ENCODE results near the gene KLF7. TPM values are rescaled to one million over a fixed set of nuclear protein-coding genes. Genes with fewer than 3 reads are reported as not detected.

Gene KLF7
- total and polyA plus RNA-seq, 4 experiments from 2014 or later, result 14.1 to 47.1 (median 31.4) TPM

- no peaks in the 10 kb centered on the region for H3K9me3 ChIP-seq (ENCODE audit: control insufficient read depth in 1 of 2, low read length in 2 of 2)
- ChIA-PET CTCF (ENCODE audit: partially characterized antibody) (interaction anchor here (0.7 to 3.9 kb wide), 16 partner anchors 11 to 387 kb away, joined by 3 to 42 read pairs (median 4); partner anchors contain the start of genes CREB1 and KLF7), POLR2A (ENCODE audit: partially characterized antibody) (interaction anchor here (0.8 to 5.8 kb wide), 12 partner anchors 9 to 388 kb away, joined by 3 to 298 read pairs (median 8); partner anchors contain the start of genes CREB1 and KLF7)
- peaks cover 49 to 86% (median 73%) of the 10 kb centered on the region in 4 donors for H3K4me1 Mint-ChIP-seq
- peaks cover 0 to 2% (median 0%) of the 10 kb centered on the region in 8 donors for H3K9me3 Mint-ChIP-seq
- peak overlapping the region; percentile 84 to 96 (median 93) for H3K27ac Mint-ChIP-seq
- peak overlapping the region; percentile 66 to 84 (median 74) for H3K4me3 Mint-ChIP-seq
- H3K27me3 Mint-ChIP-seq, result no peaks in the 10 kb centered on the region
- peaks cover 59% of the 10 kb centered on the region for H3K4me1 ChIP-seq (ENCODE audit: insufficient read depth, low read length)
- peak in 3 of 5 donors; percentile 30 to 40 (median 32) for DNase-seq
- intact Hi-C loops (cut with micrococcal nuclease), result loop anchor here (2.0 to 10.0 kb wide), 4 partner anchors 96 to 448 kb away; no protein-coding TSS in a partner anchor
- H3K27ac ChIP-seq (ENCODE audit: low read depth, low read length), result peak overlapping the region; percentile 69
- no peaks in the 10 kb centered on the region for H3K36me3 ChIP-seq (ENCODE audit: insufficient read depth, low read length)
- H3K27me3 ChIP-seq (ENCODE audit: insufficient read depth, low read length), result no peaks in the 10 kb centered on the region
- peaks cover 10 to 18% of the 10 kb centered on the region in 2 donors for H3K36me3 Mint-ChIP-seq
- H3K4me3 ChIP-seq (ENCODE audit: low read length in 2 of 2), result no peak overlapping the region
Measured at GRCh38 chr2:207142461-207142860, 23.3 kb downstream of the KLF7 start.

DNA sequence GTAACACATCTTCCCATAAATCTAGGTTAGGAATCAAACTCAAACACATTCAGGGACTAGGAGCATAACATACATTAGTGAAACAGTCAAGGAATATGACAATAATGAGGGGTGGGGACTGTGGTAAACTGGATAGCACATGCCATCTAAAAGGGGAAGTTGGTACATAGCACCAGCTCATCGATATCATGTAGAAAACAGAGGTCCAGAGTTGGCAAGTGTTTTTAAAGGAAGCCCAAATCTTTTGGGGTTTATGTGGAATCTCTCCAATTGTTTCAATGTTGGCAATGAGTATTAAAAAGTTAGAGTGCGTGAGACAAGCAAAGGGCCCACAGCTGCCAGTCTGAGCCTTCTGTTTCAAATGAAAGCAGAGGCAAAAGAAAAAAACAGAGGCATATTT is 24.4 kb downstream of the KLF7 start:
- peak overlapping the region in 7 of 8 donors; percentile 0 to 66 (median 15) for H3K4me3 Mint-ChIP-seq
- Histone ChIP-seq H3K4me1 (ENCODE audit: insufficient read depth, low read length) (peaks cover 68% of the 10 kb centered on the region), H3K36me3 (ENCODE audit: insufficient read depth, low read length) (no peaks in the 10 kb centered on the region), H3K9me3 (ENCODE audit: control insufficient read depth in 1 of 2, low read length in 2 of 2) (no peaks in the 10 kb centered on the region), H3K4me3 (ENCODE audit: low read length in 2 of 2) (no peak overlapping the region), H3K27ac (ENCODE audit: low read depth, low read length) (peak overlapping the region; percentile 69), H3K27me3 (ENCODE audit: insufficient read depth, low read length) (no peaks in the 10 kb centered on the region)
- H3K27ac Mint-ChIP-seq, result peak overlapping the region; percentile 73 to 96 (median 93)
- DNase-seq, result no peak
- ChIA-PET CTCF (ENCODE audit: partially characterized antibody) (interaction anchor here (0.7 to 3.9 kb wide), 9 partner anchors 10 to 332 kb away, joined by 3 to 42 read pairs (median 4); partner anchors contain the start of gene KLF7), POLR2A (ENCODE audit: partially characterized antibody) (interaction anchor here (1.0 to 5.8 kb wide), 7 partner anchors 8 to 389 kb away, joined by 3 to 298 read pairs (median 11); partner anchors contain the start of gene KLF7)
- peaks cover 50 to 87% (median 78%) of the 10 kb centered on the region in 4 donors for H3K4me1 Mint-ChIP-seq
- H3K27me3 Mint-ChIP-seq, result no peaks in the 10 kb centered on the region
- peaks cover 0 to 2% (median 0%) of the 10 kb centered on the region in 8 donors for H3K9me3 Mint-ChIP-seq
- peaks cover 8 to 13% of the 10 kb centered on the region in 2 donors for H3K36me3 Mint-ChIP-seq
- intact Hi-C loops (cut with micrococcal nuclease), result loop anchor here (5.0 to 10.0 kb wide), 2 partner anchors 349 to 447 kb away; no protein-coding TSS in a partner anchor

DNA sequence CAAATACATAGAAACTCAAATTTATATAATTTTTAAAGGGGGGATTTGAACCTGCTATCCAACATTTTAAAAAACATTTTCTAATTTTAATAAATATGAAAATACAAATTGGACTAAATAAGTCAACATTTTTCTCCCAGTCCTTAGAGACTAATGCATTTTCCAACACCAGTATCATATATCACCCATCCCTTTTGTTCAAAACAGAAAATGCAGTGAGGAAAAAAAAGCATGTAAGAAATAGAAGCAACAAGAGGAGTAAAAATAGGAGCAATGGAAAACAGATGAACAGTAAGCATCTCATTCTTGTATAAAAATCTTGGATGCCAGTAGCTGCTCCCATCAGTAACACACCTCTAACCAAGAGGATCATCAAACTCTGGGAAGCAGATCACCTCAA is 25.5 kb downstream of the KLF7 start:
- ChIA-PET POLR2A (ENCODE audit: partially characterized antibody) (interaction anchor here (5.1 to 5.8 kb wide), 2 partner anchors 14 to 25 kb away, joined by 86 to 298 read pairs; partner anchors contain the start of gene KLF7), CTCF (ENCODE audit: partially characterized antibody) (interaction anchor here (1.2 kb wide), 1 partner anchor 16 kb away, joined by 3 read pairs; no protein-coding TSS in a partner anchor)
- intact Hi-C loops (cut with micrococcal nuclease), result loop anchor here (5.0 to 10.0 kb wide), 2 partner anchors 348 to 445 kb away; no protein-coding TSS in a partner anchor
- peaks cover 0 to 2% (median 0%) of the 10 kb centered on the region in 8 donors for H3K9me3 Mint-ChIP-seq
- Histone ChIP-seq H3K4me1 (ENCODE audit: insufficient read depth, low read length) (peaks cover 68% of the 10 kb centered on the region), H3K27me3 (ENCODE audit: insufficient read depth, low read length) (no peaks in the 10 kb centered on the region), H3K27ac (ENCODE audit: low read depth, low read length) (no peak overlapping the region), H3K9me3 (ENCODE audit: control insufficient read depth in 1 of 2, low read length in 2 of 2) (no peaks in the 10 kb centered on the region), H3K36me3 (ENCODE audit: insufficient read depth, low read length) (no peaks in the 10 kb centered on the region), H3K4me3 (ENCODE audit: low read length in 2 of 2) (no peak overlapping the region)
- peaks cover 56 to 87% (median 80%) of the 10 kb centered on the region in 4 donors for H3K4me1 Mint-ChIP-seq
- peak overlapping the region; percentile 23 to 89 (median 81) for H3K27ac Mint-ChIP-seq
- no peak overlapping the region for H3K4me3 Mint-ChIP-seq
- peaks cover 5 to 10% of the 10 kb centered on the region in 2 donors for H3K36me3 Mint-ChIP-seq
- no peak for DNase-seq
- H3K27me3 Mint-ChIP-seq, result no peaks in the 10 kb centered on the region

DNA sequence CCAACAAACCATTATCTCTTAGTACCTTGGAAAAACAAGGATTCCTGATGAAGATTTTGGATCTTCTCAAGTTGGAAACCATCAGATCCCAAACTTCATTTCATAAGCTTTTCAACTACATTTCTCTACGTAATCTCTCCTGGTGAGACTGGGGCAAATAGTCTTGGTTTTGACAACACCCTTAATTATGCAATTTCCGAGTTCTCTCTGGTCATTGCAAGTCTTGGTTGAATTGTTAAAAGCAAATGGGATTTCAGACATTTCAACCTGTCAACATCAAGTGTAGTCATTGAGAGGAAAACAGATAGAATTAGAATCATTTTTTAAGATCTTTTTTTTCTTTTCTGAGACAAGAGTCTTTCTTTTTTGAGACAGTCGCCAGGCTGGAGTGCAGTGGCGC is 26.2 kb downstream of the KLF7 start:
- H3K4me1 Mint-ChIP-seq, result peaks cover 55 to 87% (median 80%) of the 10 kb centered on the region in 4 donors
- no peak overlapping the region for H3K27ac ChIP-seq (ENCODE audit: low read depth, low read length)
- POLR2A ChIA-PET (ENCODE audit: partially characterized antibody), result interaction anchor here (5.8 kb wide), 1 partner anchor 26 kb away, joined by 298 read pairs; the partner anchor contains the start of gene KLF7
- H3K27me3 Mint-ChIP-seq, result no peaks in the 10 kb centered on the region
- peak overlapping the region in 3 of 7 donors; percentile 25 to 83 (median 57) for H3K27ac Mint-ChIP-seq
- H3K9me3 Mint-ChIP-seq, result peaks cover 0 to 2% (median 0%) of the 10 kb centered on the region in 8 donors
- H3K36me3 ChIP-seq (ENCODE audit: insufficient read depth, low read length), result no peaks in the 10 kb centered on the region
- intact Hi-C loops (cut with micrococcal nuclease), result no loop called here
- DNase-seq, result no peak
- CTCF ChIA-PET (ENCODE audit: partially characterized antibody), result no interaction called here
- H3K4me1 ChIP-seq (ENCODE audit: insufficient read depth, low read length), result peaks cover 68% of the 10 kb centered on the region
- H3K4me3 ChIP-seq (ENCODE audit: low read length in 2 of 2), result no peak overlapping the region
- H3K27me3 ChIP-seq (ENCODE audit: insufficient read depth, low read length), result no peaks in the 10 kb centered on the region
- peaks cover 5 to 12% of the 10 kb centered on the region in 2 donors for H3K36me3 Mint-ChIP-seq
- H3K4me3 Mint-ChIP-seq, result no peak overlapping the region
- H3K9me3 ChIP-seq (ENCODE audit: control insufficient read depth in 1 of 2, low read length in 2 of 2), result no peaks in the 10 kb centered on the region

GRCh38 chr2:207138627-207139297 is 27.0 kb downstream of the KLF7 start:
- ChIA-PET POLR2A (ENCODE audit: partially characterized antibody) (interaction anchor here (0.8 kb wide), 1 partner anchor 28 kb away, joined by 4 read pairs; the partner anchor contains the start of gene KLF7), CTCF (ENCODE audit: partially characterized antibody) (no interaction called here)
- Histone ChIP-seq H3K4me1 (ENCODE audit: insufficient read depth, low read length) (peaks cover 65% of the 10 kb centered on the region), H3K36me3 (ENCODE audit: insufficient read depth, low read length) (no peaks in the 10 kb centered on the region), H3K27ac (ENCODE audit: low read depth, low read length) (no peak overlapping the region), H3K27me3 (ENCODE audit: insufficient read depth, low read length) (no peaks in the 10 kb centered on the region), H3K4me3 (ENCODE audit: low read length in 2 of 2) (no peak overlapping the region), H3K9me3 (ENCODE audit: control insufficient read depth in 1 of 2, low read length in 2 of 2) (no peaks in the 10 kb centered on the region)
- H3K36me3 Mint-ChIP-seq, result peaks cover 6 to 12% of the 10 kb centered on the region in 2 donors
- peaks cover 0 to 3% (median 0%) of the 10 kb centered on the region in 8 donors for H3K9me3 Mint-ChIP-seq
- no peak overlapping the region for H3K4me3 Mint-ChIP-seq
- H3K27me3 Mint-ChIP-seq, result no peaks in the 10 kb centered on the region
- H3K4me1 Mint-ChIP-seq, result peaks cover 52 to 86% (median 78%) of the 10 kb centered on the region in 4 donors
- intact Hi-C loops (cut with micrococcal nuclease), result no loop called here
- no peak for DNase-seq
- H3K27ac Mint-ChIP-seq, result peak overlapping the region in 5 of 7 donors; percentile 15 to 83 (median 64)

- POLR2A ChIA-PET (ENCODE audit: partially characterized antibody), result interaction anchor here (0.8 kb wide), 1 partner anchor 29 kb away, joined by 4 read pairs; the partner anchor contains the start of gene KLF7
- H3K27me3 Mint-ChIP-seq, result no peaks in the 10 kb centered on the region
- DNase-seq, result no peak
- H3K27ac ChIP-seq (ENCODE audit: low read depth, low read length), result no peak overlapping the region
- peaks cover 58% of the 10 kb centered on the region for H3K4me1 ChIP-seq (ENCODE audit: insufficient read depth, low read length)
- peaks cover 48 to 84% (median 76%) of the 10 kb centered on the region in 4 donors for H3K4me1 Mint-ChIP-seq
- no peaks in the 10 kb centered on the region for H3K36me3 ChIP-seq (ENCODE audit: insufficient read depth, low read length)
- no peaks in the 10 kb centered on the region for H3K27me3 ChIP-seq (ENCODE audit: insufficient read depth, low read length)
- H3K9me3 ChIP-seq (ENCODE audit: control insufficient read depth in 1 of 2, low read length in 2 of 2), result no peaks in the 10 kb centered on the region
- no peak overlapping the region for H3K4me3 ChIP-seq (ENCODE audit: low read length in 2 of 2)
- H3K27ac Mint-ChIP-seq, result peak overlapping the region in 3 of 7 donors; percentile 44 to 77 (median 54)
- no peak overlapping the region for H3K4me3 Mint-ChIP-seq
- peaks cover 8 to 12% of the 10 kb centered on the region in 2 donors for H3K36me3 Mint-ChIP-seq
- CTCF ChIA-PET (ENCODE audit: partially characterized antibody), result no interaction called here
- H3K9me3 Mint-ChIP-seq, result peaks cover 0 to 3% (median 0%) of the 10 kb centered on the region in 8 donors
- intact Hi-C loops (cut with micrococcal nuclease), result no loop called here
Measured at GRCh38 chr2:207137596-207138337, 28.0 kb downstream of the KLF7 start.

Measured in CD4-positive, alpha-beta memory T cell (primary cell).